ENCODE data around the gene MAGEA4. TPM values are rescaled to one million over a fixed set of nuclear protein-coding genes. Genes with fewer than 3 reads are reported as not detected.

The MAGEA4 gene
- total and polyA plus RNA-seq, 2 of the 8 experiments (the other 6 are each of a cell fraction or from before 2014, with no cell fraction given), result 0.45 to 0.67 TPM

- Histone ChIP-seq H3K9ac (replicated peaks in 1 of 4; ENCODE audit: extremely low read depth in 1 of 4, low read depth in 3 of 4, low read length in 3 of 4) (no peak overlapping the region), H4K8ac (ENCODE audit: extremely low read depth, insufficient read depth, low read length) (no peak overlapping the region), H2AK5ac (ENCODE audit: low read depth, low read length) (no peak overlapping the region), H2BK15ac (ENCODE audit: low read length) (no peak overlapping the region), H3K79me1 (ENCODE audit: low read depth, low read length) (no peaks in the 10 kb centered on the region), H4K20me1 (replicated peaks in 1 of 2; ENCODE audit: control insufficient read depth in 1 of 2, insufficient read depth in 2 of 2, low read length in 2 of 2) (no peaks in the 10 kb centered on the region), H3K4me3 (ENCODE audit: extremely low read depth in 1 of 4, insufficient read depth in 2 of 4, low read depth in 3 of 4, low read length in 4 of 4) (no peak overlapping the region), H3K18ac (ENCODE audit: extremely low read depth, low read length) (no peak overlapping the region), H4K91ac (replicated peaks; ENCODE audit: insufficient read length, low read length) (no peak overlapping the region), H3K79me2 (ENCODE audit: control insufficient read depth in 1 of 2, insufficient read depth in 2 of 2, low read length in 2 of 2) (no peaks in the 10 kb centered on the region), H2BK120ac (replicated peaks; ENCODE audit: low read depth, low read length) (no peak overlapping the region), H4K5ac (ENCODE audit: insufficient read length, low read depth, low read length) (no peak overlapping the region), H3K23ac (ENCODE audit: insufficient read length) (no peak overlapping the region), H3K4me1 (replicated peaks in 1 of 4; ENCODE audit: control insufficient read depth in 3 of 4, insufficient read depth in 4 of 4, low read length in 3 of 4) (no peaks in the 10 kb centered on the region), H2BK20ac (ENCODE audit: low read length) (no peak overlapping the region), H3K56ac (replicated peaks; ENCODE audit: insufficient read length, low read depth, low read length) (no peak overlapping the region), H3K27me3 (replicated peaks in 1 of 4; ENCODE audit: control insufficient read depth in 3 of 4, extremely low read depth in 1 of 4, insufficient read depth in 3 of 4, low read length in 3 of 4) (no peaks in the 10 kb centered on the region), H3K23me2 (ENCODE audit: low read depth, low read length) (no peaks in the 10 kb centered on the region), H2AFZ (ENCODE audit: low read length) (no peak overlapping the region), H3K4me2 (ENCODE audit: insufficient read depth in 1 of 2, low read depth in 2 of 2, low read length in 2 of 2) (no peak overlapping the region), H3K27ac (ENCODE audit: low read depth, low read length) (no peak overlapping the region), H3K36me3 (ENCODE audit: control insufficient read depth in 2 of 4, insufficient read depth in 4 of 4, low read length in 3 of 4) (no peaks in the 10 kb centered on the region), H3K4ac (replicated peaks; ENCODE audit: insufficient read length, low read depth, low read length) (no peak overlapping the region), H3K14ac (ENCODE audit: insufficient read length) (no peak overlapping the region), H2BK12ac (ENCODE audit: low read depth, low read length) (no peak overlapping the region), H3K9me3 (ENCODE audit: insufficient read depth in 2 of 2, low read depth in 1 of 2, low read length in 1 of 2) (no peaks in the 10 kb centered on the region), H2BK5ac (ENCODE audit: low read depth, low read length) (no peak overlapping the region)
- DNase-seq (ENCODE audit: low read depth in 1 of 2, low spot score in 2 of 2) (no peak), FAIRE-seq (no peak)
- CTCF ChIA-PET (ENCODE audit: partially characterized antibody), result interaction anchor here (0.8 to 1.0 kb wide), 2 partner anchors 8 to 146 kb away, joined by 3 to 4 read pairs; no protein-coding TSS in a partner anchor
- no peak for TF ChIP-seq RXRA (IDR thresholded peaks at IDR 0.05; ENCODE audit: insufficient read depth, low read depth, low read length)
- TF ChIP-seq SAP30 (IDR thresholded peaks at IDR 0.05; ENCODE audit: insufficient read depth, insufficient replicate concordance, low read length), result no peak
- TF ChIP-seq CHD2 (IDR thresholded peaks at IDR 0.05; ENCODE audit: low read length), result no peak
- TF ChIP-seq PHF8 (conservative IDR thresholded peaks at IDR 0.05; ENCODE audit: low read depth, low read length), result no peak
- TF ChIP-seq YY1 (IDR thresholded peaks at IDR 0.05; ENCODE audit: low read depth, low read length), result no peak
- TF ChIP-seq KDM5A (IDR thresholded peaks at IDR 0.05; ENCODE audit: low read length), result no peak
- TF ChIP-seq HDAC6 (IDR thresholded peaks at IDR 0.05; ENCODE audit: low read depth, low read length), result no peak
- no peak for TF ChIP-seq ZNF274 (IDR thresholded peaks at IDR 0.05; ENCODE audit: borderline replicate concordance, extremely low read depth, low read length)
- no peak for TF ChIP-seq JUND (IDR thresholded peaks at IDR 0.05; ENCODE audit: low read length)
- no peak for TF ChIP-seq MAX (IDR thresholded peaks at IDR 0.05)
- TF ChIP-seq TAF1 (IDR thresholded peaks at IDR 0.05; ENCODE audit: low read depth, low read length), result no peak
- TF ChIP-seq BCL11A (IDR thresholded peaks at IDR 0.05; ENCODE audit: low read depth in 2 of 2, low read length in 2 of 2), result no peak
- POLR2A ChIA-PET (ENCODE audit: partially characterized antibody), result no interaction called here
- 80% methylated on average over 1 of the region's 2 CpGs; no CpG with 5 or more reads in 1 of the 2 experiments for WGBS, 2 experiments (ENCODE audit: extremely low coverage in 1 of 2, insufficient coverage in 1 of 2, insufficient read length in 1 of 2, insufficient replicate concordance in 2 of 2, low coverage in 1 of 2, low lambda C conversion rate in 2 of 2, missing lambda C conversion rate in 1 of 2)
Measured at GRCh38 chrX:151899622-151900021, 13.1 kb upstream of the MAGEA4 start.
